ENCODE data around the gene ADGRE2.
"Not testable (repeated sequence)": the region's sequence is repeated elsewhere in the genome, so short reads cannot be mapped to it uniquely, and the experiment has no call there.

The ADGRE2 gene

DNA sequence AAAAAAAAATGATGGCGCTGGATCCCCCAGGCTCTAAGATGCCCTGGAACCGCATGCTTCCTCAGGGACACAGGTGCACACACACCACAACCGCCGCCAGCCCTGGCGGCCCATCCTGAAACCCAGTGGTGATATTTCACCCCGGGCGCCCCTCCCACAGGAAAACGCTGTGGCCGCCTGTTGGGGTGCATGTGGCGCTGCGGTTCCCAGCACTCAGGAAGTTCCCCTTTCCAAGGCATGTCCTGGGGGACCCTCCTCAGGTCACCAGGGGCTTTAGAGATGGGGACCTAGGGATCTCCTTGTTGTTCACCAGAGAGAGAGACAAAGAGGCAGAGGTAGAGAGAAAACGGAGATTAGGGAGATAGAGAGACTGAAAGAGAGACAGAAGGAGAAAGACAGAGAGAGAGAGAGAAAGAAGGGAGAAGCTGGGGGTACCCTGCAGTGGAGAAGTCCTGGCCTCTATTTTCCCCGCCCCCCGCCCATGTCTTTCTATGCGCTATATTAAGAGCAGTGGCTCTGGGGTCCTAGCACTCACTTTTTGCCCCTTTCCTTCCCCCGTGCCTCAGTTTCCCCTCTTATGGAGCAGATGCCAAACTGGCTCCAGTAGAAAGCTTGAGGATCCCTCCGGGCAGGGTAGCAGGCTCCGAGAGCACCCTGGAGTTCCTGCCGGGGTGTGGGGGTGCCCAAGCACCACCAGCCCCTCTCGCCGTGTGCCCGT, 2.3 kb downstream of the ADGRE2 start:
- in situ Hi-C loops (cut with MboI; ENCODE audit: low pct_unique_long_range_greater_than_20kb, low sequenced_read_pairs, unreplicated experiment): no loop called here
- DNase-seq (ENCODE audit: low spot score): no peak
- TF ChIP-seq, protein P1, sequence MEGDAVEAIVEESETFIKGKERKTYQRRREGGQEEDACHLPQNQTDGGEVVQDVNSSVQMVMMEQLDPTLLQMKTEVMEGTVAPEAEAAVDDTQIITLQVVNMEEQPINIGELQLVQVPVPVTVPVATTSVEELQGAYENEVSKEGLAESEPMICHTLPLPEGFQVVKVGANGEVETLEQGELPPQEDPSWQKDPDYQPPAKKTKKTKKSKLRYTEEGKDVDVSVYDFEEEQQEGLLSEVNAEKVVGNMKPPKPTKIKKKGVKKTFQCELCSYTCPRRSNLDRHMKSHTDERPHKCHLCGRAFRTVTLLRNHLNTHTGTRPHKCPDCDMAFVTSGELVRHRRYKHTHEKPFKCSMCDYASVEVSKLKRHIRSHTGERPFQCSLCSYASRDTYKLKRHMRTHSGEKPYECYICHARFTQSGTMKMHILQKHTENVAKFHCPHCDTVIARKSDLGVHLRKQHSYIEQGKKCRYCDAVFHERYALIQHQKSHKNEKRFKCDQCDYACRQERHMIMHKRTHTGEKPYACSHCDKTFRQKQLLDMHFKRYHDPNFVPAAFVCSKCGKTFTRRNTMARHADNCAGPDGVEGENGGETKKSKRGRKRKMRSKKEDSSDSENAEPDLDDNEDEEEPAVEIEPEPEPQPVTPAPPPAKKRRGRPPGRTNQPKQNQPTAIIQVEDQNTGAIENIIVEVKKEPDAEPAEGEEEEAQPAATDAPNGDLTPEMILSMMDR (IDR thresholded peaks at IDR 0.05; ENCODE audit: extremely low read depth, insufficient read depth, missing control alignments): no peak

DNA sequence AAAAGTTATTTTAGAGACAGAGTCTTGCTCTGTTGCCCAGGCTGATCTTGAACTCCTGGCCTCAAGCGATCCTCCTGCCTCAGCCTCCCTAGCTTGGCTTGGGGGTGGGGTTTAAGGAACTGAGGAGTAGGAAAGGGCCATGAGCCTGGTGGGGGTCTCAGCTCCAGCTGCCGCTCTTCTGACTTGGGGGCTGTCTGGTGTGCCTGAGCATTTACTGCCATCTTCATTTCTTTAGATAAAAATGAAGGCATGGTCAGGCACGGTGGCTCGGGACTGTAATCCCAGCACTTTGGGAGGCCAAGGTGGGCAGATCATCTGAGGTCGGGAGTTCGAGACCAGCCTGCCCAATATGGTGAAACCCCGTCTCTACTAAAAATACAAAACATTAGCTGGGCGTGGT, 3.0 kb downstream of the ADGRE2 start:
- DNase-seq (ENCODE audit: low spot score); in situ Hi-C loops (cut with MboI; ENCODE audit: low pct_unique_long_range_greater_than_20kb, low sequenced_read_pairs, unreplicated experiment): not testable (repeated sequence)

DNA sequence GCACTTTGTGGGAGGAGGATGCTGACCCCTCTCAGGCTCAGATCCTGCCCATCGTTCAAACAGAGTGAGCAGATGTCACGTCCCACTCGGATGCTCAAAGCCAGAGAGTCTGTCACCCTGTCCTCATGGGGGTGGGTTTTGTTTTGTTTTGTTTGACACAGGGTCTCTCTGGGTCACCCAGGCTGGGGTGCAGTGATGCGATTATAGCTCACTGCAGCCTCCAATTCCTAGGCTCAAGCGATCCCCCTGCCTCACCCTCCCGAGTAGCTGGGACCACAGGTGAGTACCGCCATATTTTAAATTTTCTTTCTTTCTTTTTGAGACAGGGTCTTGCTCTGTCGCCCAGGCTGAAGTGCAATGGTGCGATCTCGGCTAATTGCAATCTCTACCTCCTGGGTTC, 4.0 kb downstream of the ADGRE2 start:
- TF ChIP-seq, protein P1 (IDR thresholded peaks at IDR 0.05; ENCODE audit: extremely low read depth, insufficient read depth, missing control alignments): no peak
- DNase-seq (ENCODE audit: low spot score): no peak
- in situ Hi-C loops (cut with MboI; ENCODE audit: low pct_unique_long_range_greater_than_20kb, low sequenced_read_pairs, unreplicated experiment): no loop called here

GRCh38 chr19:14773722-14774121, 4.6 kb downstream of the ADGRE2 start:
- in situ Hi-C loops (cut with MboI; ENCODE audit: low pct_unique_long_range_greater_than_20kb, low sequenced_read_pairs, unreplicated experiment); DNase-seq (ENCODE audit: low spot score): not testable (repeated sequence)

- DNase-seq (ENCODE audit: low spot score): no peak
- TF ChIP-seq, protein P1 (IDR thresholded peaks at IDR 0.05; ENCODE audit: extremely low read depth, insufficient read depth, missing control alignments): no peak
- in situ Hi-C loops (cut with MboI; ENCODE audit: low pct_unique_long_range_greater_than_20kb, low sequenced_read_pairs, unreplicated experiment): no loop called here
These were observed 5.4 kb downstream of the ADGRE2 start for GRCh38 chr19:14772995-14773394.

DNA sequence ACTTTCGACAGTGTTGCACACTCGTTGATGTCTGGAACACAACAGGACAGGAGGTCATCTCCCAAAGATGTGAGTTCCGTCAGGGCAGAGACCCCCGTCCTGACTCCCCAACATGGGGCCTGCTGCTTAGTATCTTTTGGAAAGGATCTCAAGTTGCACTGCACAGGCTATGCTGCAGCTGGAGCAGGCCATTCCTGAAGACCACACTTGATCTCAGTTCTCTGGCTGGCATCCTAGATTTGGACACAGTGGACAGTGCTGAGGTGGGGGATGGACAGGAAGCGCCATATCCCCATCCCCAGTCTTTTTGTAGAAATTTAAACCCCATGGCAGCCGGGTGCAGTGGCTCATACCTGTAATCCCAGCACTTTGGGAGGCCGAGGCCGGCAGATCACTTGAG, 5.9 kb downstream of the ADGRE2 start:
- TF ChIP-seq, protein P1 (IDR thresholded peaks at IDR 0.05; ENCODE audit: extremely low read depth, insufficient read depth, missing control alignments): no peak
- DNase-seq (ENCODE audit: low spot score): no peak
- in situ Hi-C loops (cut with MboI; ENCODE audit: low pct_unique_long_range_greater_than_20kb, low sequenced_read_pairs, unreplicated experiment): no loop called here

DNA sequence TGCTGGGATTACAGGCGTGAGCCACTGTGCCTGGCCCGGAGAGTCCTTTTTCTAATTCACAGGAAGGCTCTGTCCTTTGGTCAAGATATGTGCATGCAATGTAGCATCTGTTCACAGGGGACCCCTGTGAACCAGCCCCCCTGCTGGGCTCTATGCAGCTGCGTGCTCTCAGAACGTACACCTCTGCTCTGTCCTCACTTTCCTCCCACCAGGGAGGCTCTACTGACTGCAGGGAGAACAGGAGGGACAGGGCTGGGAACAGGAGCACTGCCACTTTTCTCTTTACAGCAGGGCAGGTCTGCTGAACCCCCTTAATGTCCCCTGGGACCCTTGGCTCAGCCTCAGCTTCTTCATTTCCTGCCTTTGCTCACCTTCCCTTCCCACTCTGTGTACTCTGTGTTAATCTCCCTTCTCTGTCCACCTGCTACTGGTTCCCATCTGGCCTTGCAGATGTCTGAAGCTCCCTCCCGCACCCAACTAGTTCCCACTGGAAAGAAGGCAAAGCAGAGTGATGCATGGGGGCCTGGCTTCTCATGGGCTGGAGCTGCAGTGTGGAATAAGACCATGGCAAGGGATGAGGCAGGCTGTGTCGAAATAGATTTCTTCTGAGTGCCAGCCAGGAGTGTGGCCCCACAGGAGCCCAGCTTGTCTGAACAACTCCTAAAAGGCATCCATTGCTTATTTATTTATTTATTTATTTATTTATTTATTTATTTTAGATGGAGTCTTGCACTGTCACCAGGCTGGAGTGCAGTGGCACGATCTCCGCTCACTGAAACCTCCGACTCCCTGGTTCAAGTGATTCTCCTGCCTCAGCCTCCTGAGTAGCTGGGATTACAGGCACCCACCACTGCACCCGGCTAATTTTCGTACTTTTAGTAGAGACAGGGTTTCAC, 7.2 kb downstream of the ADGRE2 start:
- TF ChIP-seq, protein P1 (IDR thresholded peaks at IDR 0.05; ENCODE audit: extremely low read depth, insufficient read depth, missing control alignments): no peak
- no peak for DNase-seq (ENCODE audit: low spot score)
- in situ Hi-C loops (cut with MboI; ENCODE audit: low pct_unique_long_range_greater_than_20kb, low sequenced_read_pairs, unreplicated experiment): no loop called here

Measured in GM13977 (cell line).